Measurements from ENCODE around the gene PITPNM1.

The PITPNM1 gene

DNA sequence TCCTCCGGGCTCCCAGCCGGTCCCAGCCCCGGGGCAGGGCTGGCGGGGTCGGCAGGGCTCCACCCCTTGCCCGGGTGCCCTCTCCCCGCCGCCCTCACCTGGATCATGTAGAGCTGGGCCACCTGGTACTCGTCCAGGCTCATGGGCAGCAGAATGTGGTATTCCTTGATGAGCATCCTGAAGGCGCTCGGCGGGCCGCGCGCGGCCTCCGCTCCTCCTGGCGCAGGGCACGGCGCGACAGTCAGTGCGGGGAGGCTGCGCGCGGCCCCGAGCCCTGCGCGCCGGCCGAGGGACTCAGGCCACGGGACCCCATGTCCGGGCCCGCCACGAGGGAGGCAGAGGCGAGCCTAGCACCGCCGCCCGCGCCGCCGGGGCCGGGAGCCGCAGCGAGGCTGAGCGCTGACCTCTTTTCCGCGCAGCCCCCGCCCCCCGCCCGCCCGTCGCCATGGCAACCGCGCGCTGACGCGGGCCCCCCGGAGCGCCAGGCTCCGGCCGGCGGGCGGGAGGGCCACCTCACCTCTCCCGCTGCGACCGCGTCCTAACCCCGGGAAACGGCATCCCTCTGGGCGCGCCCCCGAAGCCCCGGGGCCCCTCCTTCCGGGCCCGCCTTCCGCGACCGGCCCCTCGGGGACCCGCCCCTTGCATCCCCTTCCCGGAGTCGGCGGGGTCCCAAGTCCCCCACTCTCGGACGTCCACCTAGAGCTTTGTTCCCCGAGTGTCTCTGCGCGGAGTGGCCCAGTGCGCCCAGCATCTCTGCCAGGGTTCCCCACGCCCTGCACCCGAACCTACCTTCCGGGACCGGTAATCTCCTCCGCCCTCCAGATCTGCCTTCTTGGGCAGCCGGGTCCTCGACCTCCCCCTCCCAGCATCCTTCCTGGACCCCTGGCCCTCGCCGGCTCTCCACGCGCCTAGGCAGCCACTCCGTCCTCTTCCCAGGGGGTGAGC is 886 bp downstream of the PITPNM1 start:
- TF ChIP-seq, protein P1, sequence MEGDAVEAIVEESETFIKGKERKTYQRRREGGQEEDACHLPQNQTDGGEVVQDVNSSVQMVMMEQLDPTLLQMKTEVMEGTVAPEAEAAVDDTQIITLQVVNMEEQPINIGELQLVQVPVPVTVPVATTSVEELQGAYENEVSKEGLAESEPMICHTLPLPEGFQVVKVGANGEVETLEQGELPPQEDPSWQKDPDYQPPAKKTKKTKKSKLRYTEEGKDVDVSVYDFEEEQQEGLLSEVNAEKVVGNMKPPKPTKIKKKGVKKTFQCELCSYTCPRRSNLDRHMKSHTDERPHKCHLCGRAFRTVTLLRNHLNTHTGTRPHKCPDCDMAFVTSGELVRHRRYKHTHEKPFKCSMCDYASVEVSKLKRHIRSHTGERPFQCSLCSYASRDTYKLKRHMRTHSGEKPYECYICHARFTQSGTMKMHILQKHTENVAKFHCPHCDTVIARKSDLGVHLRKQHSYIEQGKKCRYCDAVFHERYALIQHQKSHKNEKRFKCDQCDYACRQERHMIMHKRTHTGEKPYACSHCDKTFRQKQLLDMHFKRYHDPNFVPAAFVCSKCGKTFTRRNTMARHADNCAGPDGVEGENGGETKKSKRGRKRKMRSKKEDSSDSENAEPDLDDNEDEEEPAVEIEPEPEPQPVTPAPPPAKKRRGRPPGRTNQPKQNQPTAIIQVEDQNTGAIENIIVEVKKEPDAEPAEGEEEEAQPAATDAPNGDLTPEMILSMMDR (IDR thresholded peaks at IDR 0.05) = no peak
- peaks cover 38% of the 10 kb centered on the region for H3K36me3 ChIP-seq
- H3K4me1 ChIP-seq (ENCODE audit: control insufficient read depth in 1 of 2, insufficient read depth in 1 of 2, low read depth in 1 of 2, low read length in 1 of 2) = peaks cover 60% of the 10 kb centered on the region in 2 experiments
- H3K27me3 ChIP-seq = peaks cover 5% of the 10 kb centered on the region
- peak overlapping the region; percentile 85 to 88 for H3K4me3 ChIP-seq (ENCODE audit: low read depth in 1 of 2, low read length in 1 of 2)
- H3K27ac ChIP-seq = peak overlapping the region; percentile 92
- H3K9me3 ChIP-seq = no peaks in the 10 kb centered on the region

DNA sequence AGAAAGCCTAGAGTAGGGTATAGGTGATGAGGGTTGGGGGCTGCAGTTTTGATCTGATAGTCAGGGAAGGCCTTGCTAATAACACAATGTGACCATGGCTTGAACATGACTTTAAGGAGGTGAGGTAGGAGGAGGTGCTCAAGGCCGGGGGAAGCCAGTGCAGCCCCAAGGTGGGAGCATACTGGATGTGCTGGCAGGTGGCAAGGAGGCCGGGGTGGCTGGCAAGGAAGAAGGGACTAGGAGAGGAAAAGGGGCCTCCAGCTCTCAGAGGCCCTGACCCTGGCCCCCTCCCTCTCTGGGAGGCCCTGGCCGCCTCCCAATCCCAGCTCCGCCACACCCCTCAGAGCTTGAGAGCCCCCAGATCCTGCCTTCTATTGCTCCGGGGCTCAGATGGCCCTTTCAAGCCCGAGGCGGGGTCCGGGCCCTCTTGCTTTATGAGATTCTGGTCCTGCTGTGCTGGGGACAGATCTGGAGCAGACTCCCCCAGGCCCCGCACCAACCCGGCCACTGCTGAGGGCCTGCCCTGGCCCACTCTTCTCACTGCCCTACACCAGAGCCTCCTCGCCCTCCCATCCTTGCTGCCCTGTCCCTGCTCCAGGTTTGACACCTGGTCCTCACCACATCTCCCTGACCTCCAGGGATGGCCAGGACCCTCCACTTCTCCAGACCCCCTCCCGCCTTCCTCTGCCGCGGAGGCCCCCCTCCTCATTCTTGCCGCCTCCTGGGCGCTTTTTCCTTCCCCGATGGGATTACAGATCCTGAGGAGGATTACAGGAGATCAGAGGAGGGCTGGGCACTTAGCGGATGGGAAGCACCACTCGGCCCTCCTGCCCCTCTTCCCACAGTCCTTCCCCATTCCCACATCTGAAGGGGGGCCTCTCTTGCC is 1.8 kb downstream of the PITPNM1 start:
- H3K27ac ChIP-seq = no peak overlapping the region
- H3K27me3 ChIP-seq = peaks cover 5% of the 10 kb centered on the region
- peak overlapping the region; percentile 85 to 88 for H3K4me3 ChIP-seq (ENCODE audit: low read depth in 1 of 2, low read length in 1 of 2)
- peaks cover 47% of the 10 kb centered on the region for H3K36me3 ChIP-seq
- H3K9me3 ChIP-seq = no peaks in the 10 kb centered on the region
- peaks cover 52 to 54% of the 10 kb centered on the region in 2 experiments for H3K4me1 ChIP-seq (ENCODE audit: control insufficient read depth in 1 of 2, insufficient read depth in 1 of 2, low read depth in 1 of 2, low read length in 1 of 2)
- TF ChIP-seq, protein P1 (IDR thresholded peaks at IDR 0.05) = no peak

DNA sequence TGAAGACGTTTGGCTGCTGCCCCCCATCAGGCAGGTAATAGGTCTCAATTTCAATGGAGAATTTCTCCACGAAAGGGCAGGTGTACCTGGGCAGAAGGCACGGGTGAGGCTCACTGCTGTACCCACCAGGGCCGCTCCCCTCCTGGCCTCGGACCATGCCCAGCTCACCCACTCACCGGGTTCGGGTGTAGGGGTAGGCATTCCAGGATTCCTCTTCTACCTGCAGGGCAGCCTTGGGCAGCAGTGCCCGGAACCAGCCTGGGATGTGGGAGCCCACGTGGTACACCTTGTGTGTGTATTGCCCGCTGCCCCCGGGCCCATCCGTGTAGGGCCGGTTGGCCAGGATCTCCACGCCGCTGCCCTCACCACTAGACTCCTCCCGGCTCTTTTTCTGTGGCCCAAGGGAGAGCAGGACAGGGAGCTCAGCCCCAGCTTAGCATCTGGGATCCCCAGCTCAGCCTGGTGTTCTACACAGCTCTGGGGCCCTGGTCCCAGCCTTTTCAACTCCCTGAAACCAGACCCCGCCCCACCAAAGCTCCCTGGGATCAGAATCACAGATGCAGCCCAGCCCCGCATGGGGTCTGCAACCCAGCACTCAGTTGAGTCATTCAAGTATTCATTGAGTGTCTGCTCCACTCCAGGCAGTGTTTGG is 2.7 kb downstream of the PITPNM1 start:
- H3K4me1 ChIP-seq (ENCODE audit: control insufficient read depth in 1 of 2, insufficient read depth in 1 of 2, low read depth in 1 of 2, low read length in 1 of 2) = peaks cover 47 to 51% of the 10 kb centered on the region in 2 experiments
- H3K27me3 ChIP-seq = peaks cover 5% of the 10 kb centered on the region
- H3K9me3 ChIP-seq = no peaks in the 10 kb centered on the region
- no peak overlapping the region for H3K27ac ChIP-seq
- peaks cover 56% of the 10 kb centered on the region for H3K36me3 ChIP-seq
- no peak overlapping the region for H3K4me3 ChIP-seq (ENCODE audit: low read depth in 1 of 2, low read length in 1 of 2)
- TF ChIP-seq, protein P1 (IDR thresholded peaks at IDR 0.05) = no peak

DNA sequence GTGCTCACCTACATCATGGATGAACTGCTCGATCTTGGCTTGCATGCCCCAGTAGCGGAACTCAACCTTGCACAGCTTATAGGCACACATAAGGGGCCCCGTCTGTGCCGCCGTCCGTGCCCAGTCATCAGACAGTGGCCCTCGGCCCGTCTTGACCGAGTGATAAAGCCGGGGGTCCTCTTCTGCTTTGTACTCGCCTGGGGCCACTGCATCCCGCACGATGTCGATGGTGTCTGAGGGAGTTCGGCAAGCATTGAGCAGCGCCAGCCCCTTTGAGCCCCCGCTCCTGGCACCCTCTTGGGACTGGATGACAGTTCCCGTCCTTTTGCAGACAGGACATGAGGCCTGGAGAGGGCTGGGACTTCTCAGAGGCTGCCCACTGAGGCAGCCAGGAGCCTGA is 3.3 kb downstream of the PITPNM1 start:
- peak overlapping the region; percentile 55 for H3K27ac ChIP-seq
- no peaks in the 10 kb centered on the region for H3K9me3 ChIP-seq
- TF ChIP-seq, protein P1 (IDR thresholded peaks at IDR 0.05) = no peak
- peaks cover 41 to 45% of the 10 kb centered on the region in 2 experiments for H3K4me1 ChIP-seq (ENCODE audit: control insufficient read depth in 1 of 2, insufficient read depth in 1 of 2, low read depth in 1 of 2, low read length in 1 of 2)
- peaks cover 62% of the 10 kb centered on the region for H3K36me3 ChIP-seq
- peaks cover 5% of the 10 kb centered on the region for H3K27me3 ChIP-seq
- H3K4me3 ChIP-seq (ENCODE audit: low read depth in 1 of 2, low read length in 1 of 2) = no peak overlapping the region

All from neutrophil (primary cell).